Tibial nerve (tissue), 3 donors: ENCODE measurements around the gene CCDC18.

ENCODE experiments used
- POLR2A ChIP-seq, 2 donors: fragments of 450-650 bp; IDR thresholded peaks; one replicate each; pipeline ENCODE4 v1.6.1; 2017; ENCODE audit warnings: antibody characterized with exemption in 2 of 2, mild to moderate bottlenecking in 2 of 2, moderate library complexity in 2 of 2
- TF ChIP-seq, protein P1 (sequence below), 5 experiments: fragments of 200-600 bp in 3 of 5; fragments of 450-650 bp in 2 of 5; sonication (generic) in 3 of 5; IDR thresholded peaks; one replicate each; pipeline ENCODE4 v1.5.1; 2016 to 2019; ENCODE audit warnings: antibody characterized with exemption in 5 of 5, mild to moderate bottlenecking in 3 of 5, moderate library complexity in 2 of 5

DNA sequence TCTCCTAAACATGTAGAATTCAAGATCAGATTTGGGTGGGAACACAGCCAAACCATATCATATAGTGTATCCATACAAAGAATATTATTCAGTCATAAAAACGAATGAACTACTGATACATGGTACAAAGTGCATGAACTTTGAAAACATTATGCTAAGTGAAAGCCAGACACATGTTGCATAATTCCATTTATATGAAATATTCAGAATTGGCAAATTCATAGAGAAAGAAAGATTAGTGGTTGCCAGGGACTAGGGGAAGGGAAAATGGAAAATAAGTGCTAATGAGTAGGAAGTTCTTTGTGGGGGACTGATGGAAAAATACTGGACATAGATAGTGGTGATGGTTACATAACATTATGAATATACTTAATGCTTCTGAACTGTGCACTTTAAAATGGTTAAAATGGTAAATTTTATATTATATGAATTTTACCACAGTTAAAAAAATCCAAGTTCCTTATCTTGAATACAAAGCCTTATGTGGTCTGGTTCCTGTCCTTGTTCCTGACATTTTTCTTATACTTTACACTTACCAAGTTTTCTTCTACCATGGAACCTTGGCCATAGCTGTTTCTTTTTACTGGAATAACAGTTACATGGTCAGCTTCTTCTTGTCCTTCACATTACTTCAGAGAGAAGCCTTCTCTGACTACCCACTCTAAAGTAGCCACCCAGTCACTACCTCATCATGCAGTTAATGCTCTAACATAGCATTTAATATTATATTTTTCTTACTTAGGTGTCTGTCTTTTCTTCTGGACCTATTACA is 64.0 kb downstream of the CCDC18 start:
- TF ChIP-seq, protein P1, sequence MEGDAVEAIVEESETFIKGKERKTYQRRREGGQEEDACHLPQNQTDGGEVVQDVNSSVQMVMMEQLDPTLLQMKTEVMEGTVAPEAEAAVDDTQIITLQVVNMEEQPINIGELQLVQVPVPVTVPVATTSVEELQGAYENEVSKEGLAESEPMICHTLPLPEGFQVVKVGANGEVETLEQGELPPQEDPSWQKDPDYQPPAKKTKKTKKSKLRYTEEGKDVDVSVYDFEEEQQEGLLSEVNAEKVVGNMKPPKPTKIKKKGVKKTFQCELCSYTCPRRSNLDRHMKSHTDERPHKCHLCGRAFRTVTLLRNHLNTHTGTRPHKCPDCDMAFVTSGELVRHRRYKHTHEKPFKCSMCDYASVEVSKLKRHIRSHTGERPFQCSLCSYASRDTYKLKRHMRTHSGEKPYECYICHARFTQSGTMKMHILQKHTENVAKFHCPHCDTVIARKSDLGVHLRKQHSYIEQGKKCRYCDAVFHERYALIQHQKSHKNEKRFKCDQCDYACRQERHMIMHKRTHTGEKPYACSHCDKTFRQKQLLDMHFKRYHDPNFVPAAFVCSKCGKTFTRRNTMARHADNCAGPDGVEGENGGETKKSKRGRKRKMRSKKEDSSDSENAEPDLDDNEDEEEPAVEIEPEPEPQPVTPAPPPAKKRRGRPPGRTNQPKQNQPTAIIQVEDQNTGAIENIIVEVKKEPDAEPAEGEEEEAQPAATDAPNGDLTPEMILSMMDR (IDR thresholded peaks at IDR 0.05), result no peak
- no peak for TF ChIP-seq POLR2A (IDR thresholded peaks at IDR 0.05)
